Measurements from ENCODE around the gene G0S2. TPM values are rescaled to one million over a fixed set of nuclear protein-coding genes. Genes with fewer than 3 reads are reported as not detected.

Gene G0S2
- total RNA-seq, 4 donors from 2014 or later = 6.0 to 95.2 (median 11.0) TPM

DNA sequence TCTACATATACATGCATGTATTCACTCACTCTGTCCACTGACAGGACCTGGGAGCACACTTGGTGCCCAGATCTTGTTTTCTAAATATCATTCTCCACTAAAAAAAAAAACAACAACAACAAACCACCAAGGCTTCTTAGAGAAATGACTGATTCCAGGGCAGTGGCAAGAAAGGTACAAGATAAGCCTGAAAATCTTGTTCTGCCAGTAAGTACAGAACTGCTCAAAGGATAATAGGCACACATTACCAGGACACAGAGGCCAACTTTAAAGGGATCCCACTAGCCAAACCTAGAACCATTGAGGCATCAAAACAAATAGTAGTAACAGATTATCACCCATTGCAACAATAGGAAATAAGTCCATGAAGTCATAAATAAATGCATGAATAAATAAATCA, 40.1 kb downstream of the G0S2 start:
- Histone ChIP-seq H3K36me3 (no peaks in the 10 kb centered on the region), H3K27ac (no peak overlapping the region), H3K4me1 (no peaks in the 10 kb centered on the region), H3K4me3 (no peak overlapping the region), H3K9me3 (no peaks in the 10 kb centered on the region), H3K27me3 (no peaks in the 10 kb centered on the region)
- no peak for ATAC-seq
- no peak for TF ChIP-seq EP300 (IDR thresholded peaks at IDR 0.05)
- no peak for TF ChIP-seq POLR2AphosphoS5 (IDR thresholded peaks at IDR 0.05)
- TF ChIP-seq POLR2A (IDR thresholded peaks at IDR 0.05) = no peak
- no peak for TF ChIP-seq CTCF (IDR thresholded peaks at IDR 0.05)

GRCh38 chr1:209717818-209718217, 42.6 kb downstream of the G0S2 start:
- no peak for ATAC-seq
- Histone ChIP-seq H3K9me3 (no peaks in the 10 kb centered on the region), H3K4me1 (no peaks in the 10 kb centered on the region), H3K4me3 (no peak overlapping the region), H3K27ac (no peak overlapping the region), H3K36me3 (no peaks in the 10 kb centered on the region), H3K27me3 (no peaks in the 10 kb centered on the region)
- WGBS, 2 donors (ENCODE audit: low coverage in 1 of 2) = 51 to 72% methylated on average over 2 of the region's 2 CpGs
- TF ChIP-seq EP300 (IDR thresholded peaks at IDR 0.05) (no peak), CTCF (IDR thresholded peaks at IDR 0.05) (no peak), POLR2A (IDR thresholded peaks at IDR 0.05) (no peak), POLR2AphosphoS5 (IDR thresholded peaks at IDR 0.05) (no peak)

GRCh38 chr1:209720326-209720725, 45.1 kb downstream of the G0S2 start:
- H3K27me3 ChIP-seq = no peaks in the 10 kb centered on the region
- H3K27ac ChIP-seq = no peak overlapping the region
- H3K36me3 ChIP-seq = no peaks in the 10 kb centered on the region
- TF ChIP-seq POLR2A (IDR thresholded peaks at IDR 0.05) (no peak), POLR2AphosphoS5 (IDR thresholded peaks at IDR 0.05) (no peak), CTCF (IDR thresholded peaks at IDR 0.05) (no peak), EP300 (IDR thresholded peaks at IDR 0.05) (no peak)
- H3K4me3 ChIP-seq = no peak overlapping the region
- no peak for ATAC-seq
- 78 to 88% methylated on average over 4 of the region's 4 CpGs for WGBS, 2 donors (ENCODE audit: low coverage in 1 of 2)
- no peaks in the 10 kb centered on the region for H3K9me3 ChIP-seq
- H3K4me1 ChIP-seq = no peaks in the 10 kb centered on the region

DNA sequence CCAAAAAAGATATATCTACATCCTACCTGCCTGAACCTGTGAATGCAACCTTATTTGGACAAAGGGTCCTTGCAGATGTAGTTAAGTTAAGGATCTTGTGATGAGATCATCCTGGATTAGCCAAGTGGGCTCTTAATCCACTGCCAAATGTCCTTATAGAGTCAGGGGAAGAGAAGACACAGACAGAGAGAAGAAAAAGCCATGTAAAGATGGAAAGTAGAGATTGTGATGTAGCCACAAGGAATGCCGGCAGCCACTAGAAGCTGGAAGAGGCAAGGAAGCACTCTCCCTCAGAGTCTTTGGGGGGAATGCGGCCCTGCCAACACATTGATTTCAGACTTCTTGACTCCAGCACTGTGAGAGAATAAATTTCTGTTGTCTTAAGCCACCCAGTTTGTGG, 45.6 kb downstream of the G0S2 start:
- TF ChIP-seq CTCF (IDR thresholded peaks at IDR 0.05) (no peak), EP300 (IDR thresholded peaks at IDR 0.05) (no peak), POLR2AphosphoS5 (IDR thresholded peaks at IDR 0.05) (no peak), POLR2A (IDR thresholded peaks at IDR 0.05) (no peak)
- H3K36me3 ChIP-seq = no peaks in the 10 kb centered on the region
- no peak for ATAC-seq
- 75 to 94% methylated on average over 1 to 2 of the region's 2 CpGs for WGBS, 2 donors (ENCODE audit: low coverage in 1 of 2)
- H3K27ac ChIP-seq = no peak overlapping the region
- H3K4me1 ChIP-seq = no peaks in the 10 kb centered on the region
- H3K9me3 ChIP-seq = no peaks in the 10 kb centered on the region
- H3K27me3 ChIP-seq = no peaks in the 10 kb centered on the region
- H3K4me3 ChIP-seq = no peak overlapping the region

- Histone ChIP-seq H3K9me3 (no peaks in the 10 kb centered on the region), H3K27ac (no peak overlapping the region), H3K27me3 (no peaks in the 10 kb centered on the region), H3K36me3 (no peaks in the 10 kb centered on the region), H3K4me1 (no peaks in the 10 kb centered on the region), H3K4me3 (no peak overlapping the region)
- TF ChIP-seq CTCF (IDR thresholded peaks at IDR 0.05) (no peak), POLR2A (IDR thresholded peaks at IDR 0.05) (no peak), EP300 (IDR thresholded peaks at IDR 0.05) (no peak), POLR2AphosphoS5 (IDR thresholded peaks at IDR 0.05) (no peak)
- no peak for ATAC-seq
- 89 to 100% methylated on average over 1 of the region's 1 CpG for WGBS, 2 donors (ENCODE audit: low coverage in 1 of 2)
These were observed 46.1 kb downstream of the G0S2 start for GRCh38 chr1:209721323-209721722.

Data from gastroesophageal sphincter (tissue), 4 donors.